Measurements from ENCODE around the gene MORC4.

DNA sequence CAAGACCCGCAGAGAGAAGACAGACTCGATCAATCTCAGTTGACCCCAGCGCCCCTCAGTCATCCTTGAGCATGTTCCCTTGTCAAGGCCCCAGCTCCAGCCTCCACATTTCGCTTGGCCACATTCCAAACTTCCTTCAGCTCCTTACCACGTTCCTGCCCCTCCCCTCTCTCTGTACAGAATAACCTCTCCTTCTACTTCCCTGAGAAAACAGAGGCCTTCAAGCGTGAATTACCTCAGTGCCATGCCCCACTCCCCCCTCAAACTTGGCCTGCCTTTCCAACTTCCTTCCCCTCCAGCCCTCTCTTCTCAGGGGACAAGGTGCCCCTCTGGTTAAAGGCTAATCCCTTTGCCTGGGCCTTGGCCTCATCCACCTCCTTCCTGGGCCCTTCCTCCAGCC lies 93.7 kb downstream of the MORC4 start:
- TF ChIP-seq, protein P1, sequence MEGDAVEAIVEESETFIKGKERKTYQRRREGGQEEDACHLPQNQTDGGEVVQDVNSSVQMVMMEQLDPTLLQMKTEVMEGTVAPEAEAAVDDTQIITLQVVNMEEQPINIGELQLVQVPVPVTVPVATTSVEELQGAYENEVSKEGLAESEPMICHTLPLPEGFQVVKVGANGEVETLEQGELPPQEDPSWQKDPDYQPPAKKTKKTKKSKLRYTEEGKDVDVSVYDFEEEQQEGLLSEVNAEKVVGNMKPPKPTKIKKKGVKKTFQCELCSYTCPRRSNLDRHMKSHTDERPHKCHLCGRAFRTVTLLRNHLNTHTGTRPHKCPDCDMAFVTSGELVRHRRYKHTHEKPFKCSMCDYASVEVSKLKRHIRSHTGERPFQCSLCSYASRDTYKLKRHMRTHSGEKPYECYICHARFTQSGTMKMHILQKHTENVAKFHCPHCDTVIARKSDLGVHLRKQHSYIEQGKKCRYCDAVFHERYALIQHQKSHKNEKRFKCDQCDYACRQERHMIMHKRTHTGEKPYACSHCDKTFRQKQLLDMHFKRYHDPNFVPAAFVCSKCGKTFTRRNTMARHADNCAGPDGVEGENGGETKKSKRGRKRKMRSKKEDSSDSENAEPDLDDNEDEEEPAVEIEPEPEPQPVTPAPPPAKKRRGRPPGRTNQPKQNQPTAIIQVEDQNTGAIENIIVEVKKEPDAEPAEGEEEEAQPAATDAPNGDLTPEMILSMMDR (IDR thresholded peaks at IDR 0.05), result no peak
- TF ChIP-seq POLR2A (IDR thresholded peaks at IDR 0.05), result no peak

Data from uterus (tissue), 2 donors.